ENCODE results near the gene DCTN3.

Gene DCTN3

DNA sequence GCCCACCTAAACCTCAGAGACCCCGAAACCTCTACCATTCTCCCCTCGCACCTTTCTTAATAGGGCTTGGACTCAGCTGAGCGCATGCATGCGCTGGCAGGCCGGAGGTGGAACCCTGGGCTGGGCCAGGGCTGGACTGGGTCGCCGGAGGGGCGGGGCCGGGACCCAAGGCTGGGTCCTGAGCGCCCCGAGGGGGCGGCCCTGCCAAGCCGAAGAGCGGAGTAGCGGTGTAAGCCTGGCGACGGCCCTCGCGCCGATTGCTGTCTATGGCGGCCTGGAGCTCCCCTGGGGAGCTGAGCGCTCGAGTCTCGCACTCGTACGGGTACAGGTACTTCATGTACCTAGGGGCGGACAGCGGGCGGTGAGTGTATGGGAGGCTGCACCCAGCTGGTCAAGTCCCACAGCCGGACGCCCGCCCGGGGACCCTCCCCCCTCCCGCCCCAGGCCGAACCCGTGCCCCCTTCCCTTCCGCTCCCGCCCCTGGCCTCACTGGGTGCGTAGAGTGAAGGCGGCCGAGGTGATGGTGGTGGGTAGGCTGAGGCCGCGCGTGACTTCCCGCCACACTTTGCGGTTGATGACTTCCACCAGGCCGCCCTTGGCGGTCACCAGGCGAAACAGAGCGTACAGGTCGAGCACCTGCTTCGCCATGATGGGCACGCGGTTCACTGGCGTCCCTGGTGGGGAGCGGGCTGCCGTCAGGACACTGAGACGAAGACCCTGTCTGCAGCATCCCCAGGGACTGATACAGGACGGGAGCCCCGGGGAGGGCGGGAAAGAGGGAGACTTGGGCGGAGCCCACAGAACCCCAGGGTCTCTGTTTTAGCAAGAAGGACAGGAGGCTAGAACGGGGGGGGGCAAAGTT, 3.3 kb upstream of the DCTN3 start:
- DNase-seq (ENCODE audit: low read depth), result no peak

DNA sequence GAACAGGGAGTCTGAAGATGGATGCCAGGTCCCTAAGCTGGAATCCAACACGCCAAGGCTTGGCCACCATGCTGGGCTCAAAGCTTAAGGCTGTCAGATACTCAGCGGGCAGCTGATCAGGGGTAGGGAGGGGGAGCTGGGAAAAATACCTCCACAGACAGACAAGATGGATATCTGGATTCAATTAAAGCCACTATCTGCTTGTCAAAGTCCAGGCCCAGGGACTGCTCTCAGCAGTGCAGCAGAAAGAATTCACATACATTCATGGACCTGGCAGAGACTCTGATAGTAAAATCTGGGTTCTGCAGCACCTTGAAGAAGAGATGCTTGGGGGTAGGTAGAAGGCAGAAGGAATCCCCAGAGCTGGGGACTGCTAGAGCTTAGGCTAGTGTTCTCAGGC, 5.2 kb downstream of the DCTN3 start:
- no peak for DNase-seq (ENCODE audit: low read depth)

DNA sequence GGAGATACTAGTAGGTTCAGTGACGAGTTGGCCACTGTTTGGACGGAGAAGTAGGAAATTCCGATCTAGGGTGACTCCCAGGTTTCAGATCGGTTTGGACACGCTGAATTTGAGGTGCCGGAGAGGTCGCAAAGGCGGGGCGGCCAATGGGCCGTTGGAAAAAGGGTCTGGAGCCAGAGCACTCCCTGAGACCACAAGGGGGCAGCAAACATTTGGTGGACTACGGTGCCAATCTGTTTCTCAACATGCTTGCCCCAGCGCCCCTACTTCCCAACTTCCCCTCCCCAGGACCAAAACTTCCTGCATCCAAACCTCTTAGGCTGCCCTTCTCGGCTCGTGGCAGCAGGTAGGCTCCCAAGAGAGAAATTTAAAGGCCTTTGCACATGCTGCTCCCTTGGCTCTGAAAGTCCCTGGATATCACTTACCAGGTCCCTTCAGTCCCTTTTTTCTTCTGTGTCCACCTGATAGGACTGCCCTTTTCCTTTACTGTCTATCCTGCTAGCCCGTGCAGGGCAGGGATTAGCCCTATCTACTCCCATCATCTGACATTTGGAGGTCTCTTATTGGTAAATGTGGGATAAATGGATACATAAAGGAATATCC, 7.4 kb downstream of the DCTN3 start:
- DNase-seq (ENCODE audit: low read depth), result peak; percentile 60

DNA sequence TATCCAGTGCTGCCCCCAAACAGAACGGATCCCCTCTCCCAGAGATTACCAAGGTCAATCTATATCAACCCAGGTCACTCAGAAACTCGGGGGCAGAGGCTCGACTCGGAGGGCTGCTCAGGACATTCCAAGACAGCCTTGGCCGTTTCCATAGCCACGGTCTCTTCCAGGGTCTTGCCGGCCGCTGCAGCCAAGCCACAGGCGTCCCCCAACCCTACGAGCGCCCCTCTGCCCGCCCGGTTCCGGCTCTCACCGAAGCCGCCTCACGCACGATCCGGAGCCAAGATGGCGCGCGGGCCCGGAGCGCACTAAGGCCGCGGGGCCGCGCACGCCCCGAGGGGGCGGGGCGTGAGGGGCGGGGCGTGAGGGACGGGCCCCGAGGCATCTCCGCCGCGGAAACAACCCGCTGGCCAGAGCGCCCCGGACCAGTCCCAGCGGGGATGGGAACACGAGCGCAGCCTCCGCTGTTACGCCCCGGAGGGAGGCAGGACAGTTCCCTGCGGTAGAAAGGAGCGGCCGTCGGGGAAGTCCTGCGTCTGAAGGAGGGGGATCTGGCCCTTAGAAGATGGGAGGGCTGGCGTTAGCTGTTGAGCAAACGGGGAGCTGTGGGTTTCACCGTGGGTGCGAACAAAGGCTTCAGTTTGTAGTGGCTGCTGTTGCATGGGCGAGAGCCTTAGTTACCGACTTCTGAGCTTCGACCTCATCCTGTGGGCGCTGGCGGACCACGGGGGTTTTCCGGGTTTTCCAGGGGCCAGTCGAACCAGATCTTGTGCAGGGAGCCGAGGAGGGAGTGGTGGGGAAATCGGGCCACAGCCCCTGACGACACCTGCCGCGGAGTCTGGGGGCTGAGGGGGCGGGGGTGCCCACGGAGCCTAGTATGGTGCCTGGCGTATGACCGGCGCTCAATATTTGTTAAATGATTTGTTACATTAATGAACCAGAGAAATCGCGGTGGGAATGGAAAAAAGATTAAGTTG, 8.2 kb downstream of the DCTN3 start, which contains the start of gene RPP25L:
TSS of gene RPP25L (minus strand) at position 287 of the 977 bp plus-strand sequence. CDS start 801 bp downstream, outside the sequence.
- DNase-seq (ENCODE audit: low read depth), result peak; percentile 77

DNA sequence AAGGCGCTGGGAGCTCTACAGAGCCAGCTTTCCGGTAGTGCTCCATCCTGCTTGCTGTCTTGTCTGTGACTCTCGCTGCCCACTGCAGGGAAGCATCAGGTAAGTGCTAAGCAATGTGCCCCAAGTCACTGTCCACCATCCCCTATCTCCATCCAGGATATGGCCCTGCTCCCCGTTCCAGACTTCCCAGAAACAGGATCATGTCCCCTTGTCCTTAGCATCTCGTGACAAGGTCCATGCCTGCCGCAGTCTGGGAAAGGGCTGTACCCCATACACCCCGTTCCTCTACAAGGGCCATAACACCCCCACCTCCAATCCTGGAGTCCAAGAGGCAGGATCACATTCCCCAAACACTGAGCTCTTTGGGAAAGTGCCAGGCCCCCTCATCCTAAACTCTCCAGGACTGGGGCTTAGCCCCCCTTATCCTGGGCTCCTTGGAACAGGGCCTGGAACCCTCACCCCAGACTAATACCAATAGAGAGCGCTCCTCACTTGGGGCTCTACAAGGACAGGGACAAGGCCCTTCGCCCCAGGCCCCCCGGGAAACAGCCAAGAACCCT, 9.0 kb downstream of the DCTN3 start:
- DNase-seq (ENCODE audit: low read depth), result no peak

DNA sequence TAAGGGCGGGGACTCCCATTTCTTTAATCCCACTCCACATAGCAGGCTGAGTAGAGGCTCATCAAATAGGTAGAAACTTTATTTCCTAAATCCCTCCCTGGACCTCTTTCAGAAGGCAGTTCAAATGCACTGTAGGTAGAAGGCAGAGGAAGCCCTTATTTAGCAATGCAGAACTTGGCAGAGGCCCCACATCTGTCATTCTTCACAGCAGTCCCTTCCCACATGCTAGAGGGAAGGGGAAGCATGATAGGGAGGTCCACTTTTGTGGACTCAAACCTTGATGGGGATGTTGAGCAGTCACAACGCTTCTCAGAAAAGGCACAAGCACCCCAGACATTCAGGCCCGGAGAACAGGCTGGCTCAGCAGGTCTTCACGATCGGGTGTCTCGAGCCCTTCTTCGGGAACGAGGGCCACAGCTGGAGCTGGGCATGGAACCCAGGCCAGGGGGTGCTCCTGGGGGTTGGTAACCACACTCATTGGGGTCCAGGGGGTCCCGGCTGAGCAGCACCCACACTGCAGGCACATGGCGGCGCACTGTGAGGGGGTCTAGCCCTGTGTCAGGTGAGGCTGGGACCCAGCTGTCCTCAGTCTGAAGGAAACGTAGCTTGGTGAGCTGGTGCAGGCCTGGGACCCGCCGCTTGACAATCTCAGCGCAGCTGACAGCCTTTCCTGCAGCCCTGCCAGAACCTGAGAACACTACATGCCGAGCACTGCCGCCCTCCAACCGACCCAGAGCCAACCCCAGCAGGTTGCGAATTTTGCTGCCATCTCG, 9.7 kb downstream of the DCTN3 start:
- no peak for DNase-seq (ENCODE audit: low read depth)

DNA sequence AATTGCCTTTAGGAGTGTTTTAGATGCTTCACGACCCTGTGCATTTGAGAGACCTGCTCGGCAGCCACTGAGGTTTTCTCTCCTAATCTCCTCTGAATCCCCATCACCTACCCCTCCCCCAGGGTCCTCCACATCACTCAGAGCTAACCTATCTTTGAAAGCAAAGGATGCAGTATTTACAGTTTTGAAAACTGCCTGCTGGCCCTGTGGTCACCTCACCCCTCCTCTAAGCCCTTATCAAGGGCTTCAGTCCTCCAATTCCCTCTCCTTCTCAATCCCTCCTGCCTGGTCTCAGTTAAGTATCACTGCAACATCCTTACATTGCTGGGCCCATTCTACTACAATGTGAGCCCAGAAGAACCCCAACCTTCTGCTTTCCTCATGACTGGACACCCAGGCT, 13.0 kb downstream of the DCTN3 start:
- no peak for DNase-seq (ENCODE audit: low read depth)

DNA sequence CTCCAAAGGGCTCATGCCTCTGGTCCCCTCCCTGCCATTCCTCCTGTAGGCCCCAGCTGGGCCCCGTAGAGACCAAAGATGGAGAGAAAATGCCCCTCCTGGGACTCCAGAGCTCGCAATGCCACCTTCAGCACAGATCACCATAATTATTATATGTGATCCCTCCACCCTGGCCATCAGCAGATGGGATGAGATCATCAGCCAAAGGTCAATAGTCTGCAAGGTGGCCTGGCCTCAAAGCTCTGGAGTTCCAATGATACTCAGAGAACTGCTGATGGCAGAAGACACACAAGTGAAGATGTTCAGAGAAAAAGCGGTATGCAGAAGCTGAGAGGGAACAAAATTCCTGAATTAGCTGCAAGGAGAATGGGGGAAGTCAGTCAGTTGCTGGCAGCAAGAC, 13.4 kb downstream of the DCTN3 start:
- DNase-seq (ENCODE audit: low read depth), result no peak

DNA sequence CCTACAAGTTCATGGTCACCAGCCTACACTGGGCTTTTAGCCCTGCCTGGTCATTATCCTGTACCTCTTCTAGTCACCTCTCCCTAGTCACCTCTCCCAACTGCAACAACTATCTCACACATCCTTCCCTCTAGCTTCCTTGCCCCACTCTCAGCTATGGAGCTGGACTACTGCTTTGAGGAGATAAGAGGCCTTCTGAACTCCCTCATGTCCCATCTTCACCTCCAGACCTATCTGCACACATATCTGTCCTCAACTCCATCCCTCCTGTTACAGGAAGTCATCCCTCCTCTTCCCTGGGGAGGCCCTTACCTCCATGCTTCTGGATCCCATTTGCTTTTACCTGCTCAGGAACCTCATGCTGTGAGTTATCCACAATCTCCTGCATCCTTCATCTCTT, 14.1 kb downstream of the DCTN3 start:
- DNase-seq (ENCODE audit: low read depth), result no peak

DNA sequence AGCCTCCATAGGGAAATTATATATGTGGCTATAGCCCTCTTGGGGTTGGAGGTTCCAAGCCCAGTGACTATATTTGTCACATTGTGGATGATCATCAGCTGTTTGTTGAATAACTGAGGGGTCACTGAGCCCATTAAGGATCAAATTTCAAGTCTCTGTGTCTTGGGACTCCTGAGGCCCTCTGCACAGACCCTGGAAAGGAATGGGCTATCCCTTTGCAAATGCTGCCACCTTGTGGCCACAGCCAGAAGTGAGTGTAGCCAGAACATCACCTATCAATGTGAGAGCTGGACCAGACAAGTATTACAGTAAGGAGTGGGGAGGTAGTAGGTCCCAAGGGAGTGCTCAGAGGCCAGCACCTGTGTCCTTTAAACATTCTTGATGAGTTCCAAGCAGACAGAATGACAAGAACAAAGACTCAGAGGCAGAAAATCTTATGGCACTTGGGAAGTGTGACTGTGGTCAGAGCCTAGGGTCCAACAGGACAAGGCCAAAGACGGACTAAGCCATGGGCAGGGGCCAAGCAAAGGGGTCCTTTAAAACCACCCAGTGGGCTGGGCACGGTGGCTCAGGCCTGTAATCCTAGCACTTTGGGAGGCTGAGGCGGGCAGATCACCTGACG, 16.6 kb downstream of the DCTN3 start:
- peak; percentile 69 for DNase-seq (ENCODE audit: low read depth)

DNA sequence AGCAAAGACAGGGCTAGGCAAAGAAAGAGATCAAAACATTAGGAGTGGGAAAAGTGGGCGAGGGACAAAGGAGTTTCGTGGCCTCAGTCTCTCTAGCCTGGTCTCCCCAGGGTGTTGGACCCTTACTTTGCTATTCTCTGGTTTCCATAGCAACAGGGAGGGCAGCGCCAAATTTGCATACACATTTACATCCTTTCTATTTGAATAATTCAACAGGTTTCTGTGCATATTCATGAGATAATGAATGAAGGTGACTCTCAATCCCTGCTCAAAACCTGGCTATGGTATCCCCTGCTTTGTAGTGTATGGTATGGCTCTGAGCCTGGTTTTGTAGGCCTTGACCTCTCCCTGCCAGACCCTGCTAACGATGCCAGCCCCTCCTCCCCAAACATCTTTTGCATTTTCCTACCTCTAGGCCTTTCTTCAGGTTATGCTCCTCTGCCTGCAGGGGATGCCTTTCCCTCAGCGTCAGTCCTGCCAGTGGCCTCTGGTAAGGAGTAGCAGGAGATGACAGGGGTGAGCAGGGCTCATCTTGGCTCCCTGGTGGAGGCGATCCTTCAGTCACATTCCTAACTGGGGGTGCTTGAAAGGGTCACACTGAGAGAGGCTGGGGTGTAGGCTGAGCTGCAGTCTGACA, 18.2 kb downstream of the DCTN3 start:
- DNase-seq (ENCODE audit: low read depth), result no peak

DNA sequence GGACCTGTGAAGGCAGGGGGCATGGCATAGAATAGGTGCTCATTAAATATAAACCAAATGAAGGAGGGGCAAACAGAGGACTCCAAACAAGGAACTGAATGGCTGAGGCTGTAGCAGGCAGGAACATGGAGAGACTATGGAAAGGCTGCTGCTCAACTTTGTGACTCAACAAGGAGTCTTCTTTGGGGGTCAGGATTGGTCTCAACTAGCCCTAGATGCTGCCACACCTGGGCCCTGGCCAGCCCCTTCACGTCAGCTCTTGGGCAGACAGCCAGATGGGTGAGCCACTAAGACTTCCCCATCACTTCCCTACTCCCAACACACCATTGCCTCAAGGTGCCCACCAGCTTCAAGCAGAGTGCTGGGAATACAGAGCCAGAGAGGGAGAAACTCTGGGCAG, 19.4 kb downstream of the DCTN3 start:
- DNase-seq (ENCODE audit: low read depth), result no peak

DNA sequence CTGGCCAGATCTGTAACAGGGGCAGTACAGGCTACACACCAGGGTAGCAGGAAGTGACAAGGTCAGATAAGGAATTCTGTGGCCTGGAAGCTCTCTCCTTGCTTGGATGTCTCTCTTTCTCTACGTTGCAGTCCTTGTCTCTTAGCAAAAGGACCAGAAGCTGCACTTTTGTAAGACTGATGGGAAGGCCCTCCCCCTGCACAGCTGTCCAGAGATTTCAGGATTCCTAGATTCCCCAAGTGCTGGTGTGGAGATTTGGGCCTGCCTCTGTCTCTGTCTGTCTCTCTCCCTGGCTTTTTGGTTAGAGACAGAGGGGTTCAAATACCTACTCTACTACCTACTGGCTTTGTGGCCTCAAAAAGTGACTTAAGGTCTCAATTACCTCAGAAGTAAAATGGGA, 20.7 kb downstream of the DCTN3 start:
- DNase-seq (ENCODE audit: low read depth), result no peak

DNA sequence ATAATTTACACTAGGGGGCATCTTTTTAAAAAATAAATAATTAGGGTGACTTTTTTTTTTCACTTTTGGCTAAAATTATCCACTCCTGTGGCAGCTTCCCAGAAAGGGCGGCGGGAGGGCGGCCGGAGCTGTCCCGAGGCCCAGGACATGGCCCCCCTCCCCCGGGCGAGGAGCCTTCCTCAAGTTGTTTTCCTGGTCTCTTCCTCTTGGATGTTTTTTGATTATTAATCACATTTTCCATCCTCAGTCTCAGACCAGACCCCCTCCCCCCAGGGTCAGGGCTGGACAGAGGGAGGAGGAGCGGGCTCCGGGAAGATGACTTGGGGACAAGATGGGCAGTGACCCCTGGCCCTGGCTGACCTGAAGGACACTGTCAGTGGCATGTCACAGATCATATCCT, 26.1 kb downstream of the DCTN3 start:
- no peak for DNase-seq (ENCODE audit: low read depth)

DNA sequence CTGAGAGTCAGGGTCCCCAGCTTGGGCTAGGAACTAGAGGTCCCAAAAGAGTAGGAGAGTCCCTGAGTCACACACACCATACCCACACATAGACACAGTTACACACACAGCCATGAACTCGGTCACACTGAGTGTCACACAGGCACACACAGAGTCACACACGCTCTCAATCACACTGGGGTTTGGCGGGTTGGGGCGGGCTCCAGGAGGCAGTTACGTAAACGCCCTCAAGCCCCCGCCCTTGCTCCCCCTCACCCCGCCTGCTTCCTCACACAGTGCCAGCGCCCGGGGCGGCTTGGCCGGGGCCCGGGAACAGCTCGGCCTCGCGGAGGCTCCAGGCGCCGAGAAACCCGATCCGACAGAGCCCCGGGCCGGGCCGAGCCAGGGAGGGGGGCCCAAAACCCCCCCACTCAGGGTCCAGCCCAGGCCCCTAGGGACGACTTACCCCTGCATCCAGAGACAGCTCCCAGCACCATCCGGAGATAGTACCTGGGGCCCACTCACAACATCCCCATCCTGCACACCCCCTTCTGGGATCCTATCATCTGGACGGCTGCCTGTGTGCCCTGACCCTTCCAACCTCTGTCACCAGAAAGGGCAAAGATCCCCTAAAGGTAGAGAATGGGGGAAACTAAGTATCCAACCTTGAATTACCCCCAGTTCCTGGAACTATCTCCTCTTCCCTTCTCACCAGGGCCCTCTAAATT, 27.2 kb downstream of the DCTN3 start:
- DNase-seq (ENCODE audit: low read depth), result no peak

DNA sequence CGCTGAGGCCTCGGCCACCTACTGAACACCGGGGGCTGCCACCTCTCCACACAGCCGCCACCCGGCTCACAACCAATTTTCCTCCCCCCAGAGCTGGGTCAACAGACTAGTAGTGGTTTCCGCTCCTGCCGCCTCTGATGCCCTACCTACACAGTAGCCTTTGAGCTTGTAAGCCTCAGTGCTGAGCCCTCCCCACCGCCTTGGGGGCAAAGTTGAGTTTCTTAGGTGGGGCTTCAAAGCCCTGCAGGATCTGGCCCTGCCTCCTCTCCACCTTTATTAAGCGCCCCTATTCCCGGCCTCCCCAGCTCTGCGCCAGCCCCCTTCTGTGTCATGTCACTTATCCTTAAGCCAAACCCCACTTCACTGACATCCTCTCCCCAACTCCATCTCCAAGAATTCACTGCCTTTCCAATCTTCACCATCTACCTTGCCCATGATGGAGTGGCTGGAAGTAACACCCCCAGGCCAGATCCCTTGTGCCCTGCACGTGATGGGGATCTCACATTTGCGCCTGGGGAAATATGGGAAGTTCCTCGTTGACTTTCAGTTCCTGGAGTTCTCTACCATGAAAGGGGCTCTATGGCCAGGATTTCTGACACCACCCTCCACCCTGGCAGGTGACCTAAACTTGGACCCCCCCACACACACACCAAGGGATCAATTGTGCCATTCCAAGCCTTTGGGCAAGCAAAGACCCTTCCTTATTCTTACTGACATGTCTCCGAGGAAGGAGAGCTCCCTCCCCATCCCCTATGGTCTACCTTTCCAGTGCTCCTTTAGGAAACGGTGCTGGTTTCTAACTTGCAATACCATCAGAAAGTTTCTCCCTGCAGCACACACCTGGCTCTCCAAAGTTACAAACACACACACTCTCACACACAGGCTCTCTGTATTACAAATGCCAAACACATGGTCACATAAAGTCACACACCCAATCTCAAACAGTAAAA, 28.1 kb downstream of the DCTN3 start:
- DNase-seq (ENCODE audit: low read depth), result no peak

DNA sequence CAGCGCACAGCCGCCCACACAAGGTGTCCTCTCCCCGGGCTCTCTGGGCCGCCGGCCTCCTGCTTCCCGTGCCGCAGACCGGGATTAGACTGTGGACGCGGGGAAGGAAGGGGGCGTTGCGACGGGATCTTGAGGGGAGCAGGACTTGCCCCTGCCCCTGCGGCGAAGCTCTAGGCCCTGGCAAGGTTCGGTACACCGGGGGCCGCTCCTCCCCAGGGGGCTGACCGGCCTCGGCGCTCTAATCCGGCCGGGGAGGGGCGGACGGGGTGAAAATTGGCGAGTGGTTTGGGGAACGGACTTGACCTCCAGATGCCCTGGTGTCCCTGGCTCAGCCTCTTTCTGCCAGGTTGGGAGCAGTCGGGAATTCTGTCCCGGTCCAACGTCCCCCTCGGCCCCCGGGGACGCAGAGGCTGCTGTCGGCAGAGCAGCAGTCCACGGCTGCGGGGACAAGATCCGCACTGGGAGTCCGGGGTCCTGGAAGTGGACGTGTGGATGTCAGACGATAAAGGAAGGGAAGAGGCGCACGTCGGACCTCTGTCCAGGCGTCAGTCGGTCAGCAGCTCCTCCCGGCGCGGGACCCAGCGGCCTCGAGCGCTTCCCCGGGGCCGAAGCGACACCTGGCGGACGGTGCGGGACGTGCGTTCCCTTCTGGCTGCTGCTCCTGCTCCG, 28.9 kb downstream of the DCTN3 start:
- DNase-seq (ENCODE audit: low read depth), result peak; percentile 58
